SK-N-MC (cell line): ENCODE measurements around the gene ISYNA1.

ENCODE experiments used
- EZH2 ChIP-seq: fragments of 200-600 bp; sonication (generic); IDR thresholded peaks from one replicate; pipeline ENCODE4 v1.6.1; 2017; ENCODE audit warnings: antibody characterized with exemption
- FOXP2 ChIP-seq: optimal IDR thresholded peaks from 2 replicates; pipeline ENCODE3; 2011; ENCODE audit warnings: mild to moderate bottlenecking, moderate library complexity; ENCODE audit not compliant: insufficient read depth; ENCODE audit errors: extremely low read length, control extremely low read depth
- POLR2AphosphoS5 ChIP-seq: IDR thresholded peaks from 2 replicates; pipeline ENCODE4 v1.6.1; 2012; ENCODE audit warnings: mild to moderate bottlenecking, low read depth, low read length, borderline replicate concordance

GRCh38 chr19:18450931-18451836, 13.3 kb upstream of the ISYNA1 start:
- TF ChIP-seq POLR2AphosphoS5 = no peak
- no peak for TF ChIP-seq EZH2
- TF ChIP-seq FOXP2 = no peak
